ENCODE measurements around the gene DHX8. TPM values are rescaled to one million over a fixed set of nuclear protein-coding genes. Genes with fewer than 3 reads are reported as not detected.

DHX8 gene
- total RNA-seq, 1 experiment from 2014 or later, result 34.5 TPM

DNA sequence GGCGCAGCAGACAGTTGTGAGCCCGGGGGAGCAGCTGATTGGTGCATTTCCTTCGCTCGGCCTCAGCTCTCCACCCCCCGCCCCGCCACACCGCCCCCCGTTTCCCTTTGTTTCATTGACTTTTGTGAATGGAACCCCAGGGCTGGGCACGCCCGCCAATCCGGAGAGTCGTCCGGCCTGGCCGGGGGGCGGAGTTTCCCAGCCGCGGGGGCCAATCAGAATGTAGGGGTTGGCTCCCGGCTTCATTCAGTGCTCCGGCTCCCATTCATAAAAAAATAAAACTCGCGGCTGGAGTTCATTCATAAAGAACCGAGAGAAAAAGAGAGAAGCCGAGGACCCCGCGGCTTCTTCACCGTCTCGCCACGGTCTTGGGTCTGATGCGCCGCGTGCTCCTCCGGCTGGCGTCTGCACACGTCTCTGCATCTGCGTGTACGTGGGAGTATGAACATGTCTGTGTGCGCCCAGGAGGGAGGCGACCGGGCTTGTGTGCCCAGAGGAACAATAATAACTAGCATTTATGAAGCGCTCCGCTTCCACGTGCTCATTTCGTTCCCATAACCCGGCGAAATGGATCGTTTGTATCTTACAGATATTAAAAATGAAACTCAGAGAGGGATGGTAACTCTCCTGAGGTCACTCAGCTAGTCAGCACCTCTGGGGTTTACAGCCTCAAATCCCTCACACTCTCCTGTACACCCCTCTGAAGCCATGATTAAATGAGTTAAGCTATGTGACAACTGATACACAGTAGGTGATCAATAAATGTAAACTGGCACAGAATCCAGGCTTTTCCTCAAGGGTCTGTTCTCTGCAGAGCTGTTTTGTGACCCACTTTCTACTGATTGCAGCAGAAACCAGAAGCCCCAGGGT lies 62.8 kb downstream of the DHX8 start, which contains the start of gene ETV4:
Gene ETV4, minus strand, starts transcription at position 22 of the 870 bp plus-strand sequence. CDS start 723 bp downstream, outside the sequence.
- Histone ChIP-seq H3K9me3 (ENCODE audit: low read length) (no peaks in the 10 kb centered on the region), H3K36me3 (ENCODE audit: low read depth, low read length) (no peaks in the 10 kb centered on the region), H3K4me3 (ENCODE audit: low read length) (peak within 1 kb of the TSS; percentile 75), H3K9me2 (replicated peaks; ENCODE audit: low read length) (no peaks in the 10 kb centered on the region), H3K4me2 (ENCODE audit: low read length) (peak within 1 kb of the TSS; percentile 90), H3K79me2 (ENCODE audit: low read length) (peaks cover 33% of the 10 kb centered on the region), H3K27ac (ENCODE audit: low read length) (peak within 1 kb of the TSS; percentile 94), H3K4me1 (ENCODE audit: insufficient read depth, low read length) (peaks cover 33% of the 10 kb centered on the region), H3K27me3 (ENCODE audit: low read length) (no peaks in the 10 kb centered on the region), H2AFZ (ENCODE audit: low read length) (peak within 1 kb of the TSS; percentile 86), H3F3A (ENCODE audit: low read length, unreplicated experiment) (no peaks in the 10 kb centered on the region), H4K20me1 (ENCODE audit: low read length) (no peaks in the 10 kb centered on the region), H3K9ac (ENCODE audit: low read length) (peak within 1 kb of the TSS; percentile 91)
- BruUV-seq (replicated peaks), result TSS peak; percentile 13
- TF ChIP-seq EZH2 (IDR thresholded peaks at IDR 0.05; ENCODE audit: low read length, unreplicated experiment) (no peak), EZH2phosphoT487 (IDR thresholded peaks at IDR 0.05; ENCODE audit: borderline replicate concordance, low read length) (no peak)
- TF ChIP-seq, protein P1, sequence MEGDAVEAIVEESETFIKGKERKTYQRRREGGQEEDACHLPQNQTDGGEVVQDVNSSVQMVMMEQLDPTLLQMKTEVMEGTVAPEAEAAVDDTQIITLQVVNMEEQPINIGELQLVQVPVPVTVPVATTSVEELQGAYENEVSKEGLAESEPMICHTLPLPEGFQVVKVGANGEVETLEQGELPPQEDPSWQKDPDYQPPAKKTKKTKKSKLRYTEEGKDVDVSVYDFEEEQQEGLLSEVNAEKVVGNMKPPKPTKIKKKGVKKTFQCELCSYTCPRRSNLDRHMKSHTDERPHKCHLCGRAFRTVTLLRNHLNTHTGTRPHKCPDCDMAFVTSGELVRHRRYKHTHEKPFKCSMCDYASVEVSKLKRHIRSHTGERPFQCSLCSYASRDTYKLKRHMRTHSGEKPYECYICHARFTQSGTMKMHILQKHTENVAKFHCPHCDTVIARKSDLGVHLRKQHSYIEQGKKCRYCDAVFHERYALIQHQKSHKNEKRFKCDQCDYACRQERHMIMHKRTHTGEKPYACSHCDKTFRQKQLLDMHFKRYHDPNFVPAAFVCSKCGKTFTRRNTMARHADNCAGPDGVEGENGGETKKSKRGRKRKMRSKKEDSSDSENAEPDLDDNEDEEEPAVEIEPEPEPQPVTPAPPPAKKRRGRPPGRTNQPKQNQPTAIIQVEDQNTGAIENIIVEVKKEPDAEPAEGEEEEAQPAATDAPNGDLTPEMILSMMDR (conservative IDR thresholded peaks at IDR 0.05; ENCODE audit: low read depth, low read length), result no peak
- CTCF ChIA-PET, result interaction anchor here (0.6 kb wide), 1 partner anchor 27 kb away, joined by 7 read pairs; no protein-coding TSS in a partner anchor
- intact Hi-C loops (cut with micrococcal nuclease), result loop anchor here (1.0 kb wide), 3 partner anchors 10 to 39 kb away; no protein-coding TSS in a partner anchor
- DNase-seq, result peak; percentile 97
- ATAC-seq, result peak; percentile 65
- POLR2A ChIA-PET (ENCODE audit: unreplicated experiment), result interaction anchor here (0.6 to 0.8 kb wide), 3 partner anchors 29 to 539 kb away, joined by 3 to 7 read pairs (median 4); no protein-coding TSS in a partner anchor

DNA sequence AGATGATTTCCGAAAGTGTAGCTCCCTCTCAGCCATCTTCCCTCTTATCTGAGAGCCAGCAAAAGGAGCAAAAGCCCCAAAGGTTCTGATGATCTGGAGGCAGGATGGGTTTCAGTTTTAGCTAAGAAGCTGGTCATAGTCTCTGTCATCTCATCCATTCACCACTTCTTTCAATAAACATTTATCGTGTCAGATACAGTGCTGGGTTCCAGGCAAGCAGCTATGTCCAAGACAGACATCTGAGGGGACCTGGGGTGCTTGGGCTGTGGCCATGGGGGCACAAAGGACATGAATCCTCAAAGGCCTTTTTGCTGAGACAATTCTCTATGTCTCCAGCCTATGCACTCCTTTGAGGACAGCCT lies 63.4 kb downstream of the DHX8 start:
- no peak for ATAC-seq
- peak overlapping the region; percentile 86; the same call in 1 of the 2 replicates for H2AFZ ChIP-seq (ENCODE audit: low read length)

More for the DNA sequence above, 63.4 kb downstream of the DHX8 start:
- Histone ChIP-seq H3K27me3 (ENCODE audit: low read length) (no peaks in the 10 kb centered on the region), H3K9me3 (ENCODE audit: low read length) (no peaks in the 10 kb centered on the region), H3K4me3 (ENCODE audit: low read length) (peak overlapping the region; percentile 75), H3K4me1 (ENCODE audit: insufficient read depth, low read length) (peaks cover 33% of the 10 kb centered on the region), H3K36me3 (ENCODE audit: low read depth, low read length) (no peaks in the 10 kb centered on the region), H3K9me2 (replicated peaks; ENCODE audit: low read length) (no peaks in the 10 kb centered on the region), H3K9ac (ENCODE audit: low read length) (peak overlapping the region; percentile 91), H4K20me1 (ENCODE audit: low read length) (no peaks in the 10 kb centered on the region), H3K4me2 (ENCODE audit: low read length) (peak overlapping the region; percentile 90), H3K79me2 (ENCODE audit: low read length) (peaks cover 27% of the 10 kb centered on the region), H3K27ac (ENCODE audit: low read length) (no peak overlapping the region; the same call in 1 of the 2 replicates), H3F3A (ENCODE audit: low read length, unreplicated experiment) (no peaks in the 10 kb centered on the region)
- CTCF ChIA-PET, result no interaction called here
- TF ChIP-seq, protein P1 (conservative IDR thresholded peaks at IDR 0.05; ENCODE audit: low read depth, low read length), result no peak
- DNase-seq, result no peak
- BruUV-seq (replicated peaks), result no TSS peak
- intact Hi-C loops (cut with micrococcal nuclease), result no loop called here
- POLR2A ChIA-PET (ENCODE audit: unreplicated experiment), result interaction anchor here (0.6 kb wide), 1 partner anchor 540 kb away, joined by 3 read pairs; no protein-coding TSS in a partner anchor
